Large intestine (tissue), 3 donors: ENCODE data around the gene CAMKK1. TPM values are rescaled to one million over a fixed set of nuclear protein-coding genes. Genes with fewer than 3 reads are reported as not detected.
"Not testable (repeated sequence)": the region's sequence is repeated elsewhere in the genome, so short reads cannot be mapped to it uniquely, and the experiment has no call there.

ENCODE experiments used
- DNase-seq, 2 donors: peaks; one replicate each; pipeline versions ENCODE4 v3.0.0 to v3.0.0-alpha.2; 2013
- H3K27ac ChIP-seq: one replicate; pipeline ENCODE4 v1.5.1; 2013; ENCODE audit warnings: low read length
- H3K27me3 ChIP-seq: 2 replicates; pipeline ENCODE4 v1.6.1; 2013; ENCODE audit warnings: low read length; ENCODE audit not compliant: control insufficient read depth, insufficient read depth
- H3K36me3 ChIP-seq: 2 replicates; pipeline ENCODE4 v1.6.1; 2013; ENCODE audit warnings: low read length; ENCODE audit not compliant: control insufficient read depth, insufficient read depth
- H3K4me1 ChIP-seq: one replicate; pipeline ENCODE4 v1.6.1; 2013; ENCODE audit warnings: low read length; ENCODE audit not compliant: control insufficient read depth, insufficient read depth
- H3K4me3 ChIP-seq: one replicate; pipeline ENCODE4 v1.5.1; 2013; ENCODE audit warnings: low read length
- H3K9me3 ChIP-seq: one replicate; pipeline ENCODE4 v1.6.1; 2013; ENCODE audit warnings: mild to moderate bottlenecking, low read depth, low read length, moderate library complexity; ENCODE audit not compliant: control insufficient read depth
- WGBS: methylation state at CpG from one replicate; pipeline ENCODE4 v1.1.5; 2013; ENCODE audit warnings: low lambda C conversion rate; ENCODE audit not compliant: insufficient coverage; 5-methylcytosine and 5-hydroxymethylcytosine counted together
- polyA plus RNA-seq: library from polyadenylated mRNA; unstranded; fragments of 120-200 nt; gene quantifications from one replicate; pipeline ENCODE4 v1.2.1, GENCODE V29; 2013

The CAMKK1 gene
- polyA plus RNA-seq, 1 donor, result 15.4 TPM

DNA sequence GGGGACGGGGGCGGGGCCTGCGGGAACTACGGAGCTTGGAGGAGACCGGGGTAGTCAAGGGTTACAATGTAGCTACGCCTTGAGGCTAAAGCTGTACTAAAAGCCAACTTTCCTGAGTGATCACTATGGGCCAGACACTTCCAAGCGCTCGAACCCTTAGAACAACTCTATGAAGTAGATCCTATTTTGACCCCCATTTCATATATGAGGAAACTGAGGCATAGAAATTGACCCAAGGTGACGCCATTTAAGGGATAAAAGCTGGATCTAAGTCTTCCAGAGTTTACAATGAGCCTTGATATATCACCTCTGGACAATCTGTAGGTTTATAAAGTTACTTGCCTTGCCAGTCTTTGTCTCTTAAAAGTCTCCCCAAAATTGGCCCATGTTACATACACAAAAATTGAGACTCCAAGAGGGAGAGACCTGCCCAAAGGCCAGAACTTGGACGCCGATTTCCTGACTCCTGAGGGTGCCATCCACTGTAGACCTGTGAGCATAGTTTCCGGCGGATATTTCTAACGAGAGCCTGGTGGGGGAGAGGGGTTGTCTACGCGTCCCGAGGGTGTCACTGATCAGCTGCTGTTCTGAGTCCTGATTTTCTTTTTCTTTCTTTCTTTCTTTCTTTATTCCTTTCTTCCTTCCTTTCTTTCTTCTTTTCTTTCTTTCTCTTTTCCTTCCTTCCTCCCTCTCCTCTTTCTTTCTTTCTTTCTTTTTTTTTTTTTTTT, 46.3 kb downstream of the CAMKK1 start:
- no peaks in the 10 kb centered on the region for H3K27me3 ChIP-seq
- no peak overlapping the region for H3K27ac ChIP-seq
- peaks cover 18% of the 10 kb centered on the region for H3K36me3 ChIP-seq
- H3K9me3 ChIP-seq, result no peaks in the 10 kb centered on the region
- peaks cover 7% of the 10 kb centered on the region for H3K4me1 ChIP-seq
- WGBS, result 97% methylated on average over 6 of the region's 17 CpGs
- H3K4me3 ChIP-seq, result peak overlapping the region; percentile 11
- DNase-seq, result no peak

- WGBS, result no CpG with 5 or more reads among the region's 76 CpGs
- DNase-seq, result peak; percentile 92 to 95
- no peaks in the 10 kb centered on the region for H3K27me3 ChIP-seq
- H3K27ac ChIP-seq, result peak within 1 kb of the TSS; percentile 85
- peaks cover 21% of the 10 kb centered on the region for H3K36me3 ChIP-seq
- peaks cover 7% of the 10 kb centered on the region for H3K4me1 ChIP-seq
- H3K9me3 ChIP-seq, result no peaks in the 10 kb centered on the region
- peak within 1 kb of the TSS; percentile 99 for H3K4me3 ChIP-seq
Measured at GRCh38 chr17:3845621-3846436, 47.0 kb downstream of the CAMKK1 start, which contains the start of gene NCBP3. TSS of gene NCBP3 (minus strand) at chr17:3846246. CDS start at chr17:3846223, 23 bp downstream.

- Histone ChIP-seq H3K4me1 (peaks cover 7% of the 10 kb centered on the region), H3K36me3 (peaks cover 24% of the 10 kb centered on the region), H3K27ac (peak overlapping the region; percentile 85), H3K4me3 (peak overlapping the region; percentile 99), H3K9me3 (no peaks in the 10 kb centered on the region), H3K27me3 (no peaks in the 10 kb centered on the region)
- no CpG with 5 or more reads among the region's 8 CpGs for WGBS
- DNase-seq, result peak in 1 of 2 donors; percentile 45
Measured at GRCh38 chr17:3845291-3845620, 47.6 kb downstream of the CAMKK1 start.

GRCh38 chr17:3844556-3844955, 48.3 kb downstream of the CAMKK1 start:
- H3K27me3 ChIP-seq, DNase-seq, H3K27ac ChIP-seq, H3K4me3 ChIP-seq, H3K9me3 ChIP-seq: not testable (repeated sequence)
- H3K4me1 ChIP-seq, result peaks cover 11% of the 10 kb centered on the region
- H3K36me3 ChIP-seq, result peaks cover 31% of the 10 kb centered on the region
- WGBS, result no CpG with 5 or more reads among the region's 19 CpGs

DNA sequence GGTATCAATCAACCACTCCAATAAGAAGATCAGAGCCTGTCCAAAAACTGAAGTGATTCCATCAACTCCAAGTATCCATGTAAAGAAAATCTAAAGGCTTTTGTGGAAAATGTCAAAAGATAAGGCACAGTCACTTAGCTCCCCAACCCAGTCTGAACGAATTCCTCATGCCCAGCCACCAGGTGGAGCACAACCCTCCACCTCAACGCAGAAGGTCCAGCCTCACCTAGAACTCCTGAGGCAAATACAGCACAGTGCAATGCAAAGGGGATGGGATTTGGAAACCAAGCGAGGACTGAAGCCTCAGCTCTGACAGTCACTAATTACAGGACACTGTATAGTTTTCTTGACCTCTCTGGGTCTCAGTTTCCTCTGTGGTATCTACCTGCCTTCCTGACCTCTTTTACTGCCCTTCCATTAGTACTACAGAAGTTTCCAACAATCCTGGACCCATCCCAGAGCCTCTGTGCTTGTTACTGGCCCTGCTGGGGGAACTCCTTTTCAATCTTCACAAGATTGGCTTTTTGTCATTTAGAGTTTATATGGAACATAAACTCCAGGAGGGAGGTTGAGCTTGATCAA, 48.8 kb downstream of the CAMKK1 start:
- Histone ChIP-seq H3K9me3 (no peaks in the 10 kb centered on the region), H3K4me3 (no peak overlapping the region), H3K27me3 (no peaks in the 10 kb centered on the region), H3K4me1 (peaks cover 17% of the 10 kb centered on the region), H3K27ac (no peak overlapping the region), H3K36me3 (peaks cover 34% of the 10 kb centered on the region)
- peak in 1 of 2 donors; percentile 42 for DNase-seq
- no CpG with 5 or more reads among the region's 3 CpGs for whole genome bisulfite sequencing

DNA sequence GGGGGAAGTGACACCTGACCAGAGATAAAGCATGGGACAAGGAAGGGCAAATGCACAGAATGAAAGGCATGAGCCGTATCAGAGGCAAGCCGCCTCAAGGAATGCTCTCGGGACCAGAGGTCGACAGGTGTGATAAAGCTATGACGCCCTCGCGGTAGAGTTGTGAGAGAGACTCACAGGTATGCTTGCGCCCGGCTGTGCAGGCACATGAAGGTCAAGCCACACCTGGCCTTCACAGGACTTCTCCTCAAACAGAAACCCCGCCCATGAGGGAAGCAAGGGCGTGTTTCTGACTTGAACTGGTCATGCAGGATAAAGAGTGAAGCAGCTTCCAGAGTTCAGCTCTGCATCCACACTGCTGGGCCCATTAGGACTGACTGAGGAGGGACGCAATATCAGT, 54.6 kb downstream of the CAMKK1 start:
- Histone ChIP-seq H3K36me3 (peaks cover 55% of the 10 kb centered on the region), H3K9me3 (no peaks in the 10 kb centered on the region), H3K27me3 (no peaks in the 10 kb centered on the region), H3K4me3 (no peak overlapping the region), H3K27ac (peak overlapping the region; percentile 89), H3K4me1 (peaks cover 23% of the 10 kb centered on the region)
- 0% methylated on average over 1 of the region's 12 CpGs for WGBS
- peak; percentile 97 to 99 for DNase-seq

DNA sequence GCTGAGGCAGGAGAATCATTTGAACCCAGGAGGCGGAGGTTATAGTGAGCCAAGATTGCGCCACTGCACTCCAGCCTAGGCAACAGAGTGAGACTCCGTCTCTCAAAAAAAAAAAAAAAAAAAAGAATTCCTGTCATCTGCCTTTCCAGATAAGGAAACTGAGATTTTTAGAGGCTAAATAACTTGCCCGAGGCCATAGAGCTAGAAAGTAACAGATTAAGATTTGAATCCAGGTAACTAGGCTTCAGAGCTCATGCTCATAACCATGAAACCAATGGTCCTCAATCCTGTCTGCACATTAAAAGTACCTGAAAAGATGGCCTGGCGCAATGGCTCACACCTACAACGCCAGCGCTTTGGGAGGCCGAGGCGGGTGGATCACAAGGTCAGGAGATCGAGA, 56.3 kb downstream of the CAMKK1 start:
- no peak for DNase-seq
- Histone ChIP-seq H3K4me1 (peaks cover 23% of the 10 kb centered on the region), H3K27me3 (no peaks in the 10 kb centered on the region), H3K4me3 (no peak overlapping the region), H3K36me3 (peaks cover 43% of the 10 kb centered on the region), H3K27ac (no peak overlapping the region), H3K9me3 (no peaks in the 10 kb centered on the region)
- no CpG with 5 or more reads among the region's 10 CpGs for WGBS

- no peak for DNase-seq
- no peak overlapping the region for H3K27ac ChIP-seq
- no peaks in the 10 kb centered on the region for H3K27me3 ChIP-seq
- WGBS, result no CpG with 5 or more reads among the region's 14 CpGs
- peaks cover 39% of the 10 kb centered on the region for H3K36me3 ChIP-seq
- peaks cover 23% of the 10 kb centered on the region for H3K4me1 ChIP-seq
- no peak overlapping the region for H3K4me3 ChIP-seq
- H3K9me3 ChIP-seq, result no peaks in the 10 kb centered on the region
Measured at GRCh38 chr17:3835410-3836229, 57.2 kb downstream of the CAMKK1 start.

DNA sequence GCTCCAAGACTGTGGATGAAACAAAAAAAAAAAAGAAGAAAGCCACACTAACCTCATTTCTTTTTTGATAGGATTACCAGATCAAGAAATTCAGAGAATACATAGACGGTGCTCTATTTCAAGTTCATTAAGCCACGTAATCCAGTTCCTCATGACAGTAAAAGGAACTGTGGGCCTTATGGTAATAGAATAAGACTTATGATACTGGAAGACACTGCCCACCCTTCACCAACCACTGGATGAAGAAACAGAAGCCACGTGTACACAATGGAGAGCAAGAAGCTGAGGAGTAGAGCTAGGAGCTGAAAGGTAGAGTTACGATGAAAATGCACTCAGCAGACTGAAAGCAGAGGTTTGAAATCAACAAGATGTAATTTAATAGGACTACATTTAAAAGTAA, 58.0 kb downstream of the CAMKK1 start:
- peak overlapping the region; percentile 52 for H3K27ac ChIP-seq
- peaks cover 34% of the 10 kb centered on the region for H3K36me3 ChIP-seq
- no peak for DNase-seq
- peaks cover 21% of the 10 kb centered on the region for H3K4me1 ChIP-seq
- H3K27me3 ChIP-seq, result no peaks in the 10 kb centered on the region
- H3K9me3 ChIP-seq, result no peaks in the 10 kb centered on the region
- no peak overlapping the region for H3K4me3 ChIP-seq
- 88% methylated on average over 3 of the region's 4 CpGs for WGBS

DNA sequence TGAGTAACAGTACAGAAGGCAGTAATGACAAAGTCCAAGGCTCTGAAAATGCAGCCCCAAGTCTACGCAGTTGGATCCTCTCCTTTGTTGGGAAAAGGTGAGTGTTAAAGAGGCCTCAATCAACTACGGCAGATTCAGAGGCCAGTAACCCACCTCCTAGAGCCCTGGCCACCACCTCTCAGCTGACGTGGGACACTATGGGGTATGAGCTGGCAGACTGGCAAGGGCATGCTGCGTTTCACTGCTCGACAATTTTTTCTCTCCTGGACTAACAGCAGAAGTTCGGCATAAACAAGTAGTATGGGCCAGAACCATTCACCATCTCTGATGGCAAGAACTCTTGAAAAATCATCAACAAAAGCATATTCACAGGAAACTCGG, 64.0 kb downstream of the CAMKK1 start:
- H3K4me3 ChIP-seq, result no peak overlapping the region
- no peaks in the 10 kb centered on the region for H3K27me3 ChIP-seq
- peak overlapping the region; percentile 77 for H3K27ac ChIP-seq
- peaks cover 42% of the 10 kb centered on the region for H3K36me3 ChIP-seq
- DNase-seq, result no peak
- no CpG with 5 or more reads among the region's 7 CpGs for WGBS
- H3K9me3 ChIP-seq, result no peaks in the 10 kb centered on the region
- H3K4me1 ChIP-seq, result peaks cover 5% of the 10 kb centered on the region
